Effector memory CD4-positive, alpha-beta T cell (primary cell): ENCODE data around the gene C16orf89.
A peak's percentile ranks its signal among the peaks of the same experiment; 100 is the strongest.
"Not testable (repeated sequence)": the region's sequence is repeated elsewhere in the genome, so short reads cannot be mapped to it uniquely, and the experiment has no call there.

Source experiments
- DNase-seq, 3 donors: peaks; one replicate each; pipeline ENCODE4 v3.0.0-alpha.2; 2020
- H3K27ac ChIP-seq: 2 replicates; pipeline ENCODE4 v1.7.0; 2013; ENCODE audit warnings: mild to moderate bottlenecking, low read length, moderate library complexity; ENCODE audit not compliant: insufficient read depth, poor library complexity, severe bottlenecking
- H3K27me3 ChIP-seq: replicated peaks from 2 replicates; pipeline ENCODE4 v1.7.0; 2013; ENCODE audit warnings: mild to moderate bottlenecking, low read length; ENCODE audit not compliant: insufficient read depth, control insufficient read depth, poor library complexity, severe bottlenecking
- H3K36me3 ChIP-seq: 2 replicates; pipeline ENCODE4 v1.7.0; 2013; ENCODE audit warnings: mild to moderate bottlenecking, low read length, moderate library complexity; ENCODE audit not compliant: control insufficient read depth, insufficient read depth
- H3K4me1 ChIP-seq: 2 replicates; pipeline ENCODE4 v1.7.0; 2013; ENCODE audit warnings: low read length, mild to moderate bottlenecking; ENCODE audit not compliant: control insufficient read depth, insufficient read depth, poor library complexity, severe bottlenecking
- H3K4me3 ChIP-seq: 2 replicates; pipeline ENCODE4 v1.7.0; 2013; ENCODE audit warnings: low read length, low read depth, mild to moderate bottlenecking; ENCODE audit not compliant: insufficient read depth, poor library complexity, severe bottlenecking
- H3K9me3 ChIP-seq: 2 replicates; pipeline ENCODE4 v1.7.0; 2013; ENCODE audit warnings: mild to moderate bottlenecking, low read length, moderate library complexity; ENCODE audit not compliant: control insufficient read depth
- total RNA-seq, 3 donors: gene quantifications; one replicate each; lab custom pipeline; 2026; lab: John Stamatoyannopoulos, UW

The C16orf89 gene, protein sequence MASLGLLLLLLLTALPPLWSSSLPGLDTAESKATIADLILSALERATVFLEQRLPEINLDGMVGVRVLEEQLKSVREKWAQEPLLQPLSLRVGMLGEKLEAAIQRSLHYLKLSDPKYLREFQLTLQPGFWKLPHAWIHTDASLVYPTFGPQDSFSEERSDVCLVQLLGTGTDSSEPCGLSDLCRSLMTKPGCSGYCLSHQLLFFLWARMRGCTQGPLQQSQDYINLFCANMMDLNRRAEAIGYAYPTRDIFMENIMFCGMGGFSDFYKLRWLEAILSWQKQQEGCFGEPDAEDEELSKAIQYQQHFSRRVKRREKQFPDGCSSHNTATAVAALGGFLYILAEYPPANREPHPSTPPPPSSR
- total RNA-seq, result 0 reads per million in 3 donors

DNA sequence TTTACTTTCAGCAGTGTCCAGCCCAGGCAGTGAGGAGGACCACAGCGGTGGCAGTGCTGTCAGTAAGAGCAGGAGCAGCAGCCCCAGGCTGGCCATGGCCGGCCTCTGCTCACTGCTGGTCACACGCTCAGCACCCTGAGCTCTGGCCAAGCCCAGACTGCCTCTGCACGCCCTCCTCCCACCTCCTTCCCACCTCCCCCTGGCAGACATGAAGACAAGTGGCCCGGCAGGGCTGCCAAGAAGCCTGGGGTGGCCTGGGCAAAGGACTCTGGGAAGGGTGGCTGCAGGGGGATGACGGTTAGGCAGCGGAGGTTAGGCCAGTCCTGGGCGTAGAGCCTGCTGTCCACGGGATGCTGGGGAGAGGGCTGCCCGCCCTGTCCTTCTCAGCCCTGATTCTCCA, at the start of gene C16orf89:
C16orf89 (minus strand) TSS at position 144 of the 400 bp plus-strand sequence; CDS start at position 96, 48 bp downstream.
- H3K27me3 ChIP-seq, result no peaks in the 10 kb centered on the region
- no peaks in the 10 kb centered on the region for H3K4me1 ChIP-seq
- H3K4me3 ChIP-seq, result no peak within 1 kb of the TSS
- H3K27ac ChIP-seq, result no peak within 1 kb of the TSS
- no peaks in the 10 kb centered on the region for H3K9me3 ChIP-seq
- no peaks in the 10 kb centered on the region for H3K36me3 ChIP-seq
- DNase-seq, result no peak

DNA sequence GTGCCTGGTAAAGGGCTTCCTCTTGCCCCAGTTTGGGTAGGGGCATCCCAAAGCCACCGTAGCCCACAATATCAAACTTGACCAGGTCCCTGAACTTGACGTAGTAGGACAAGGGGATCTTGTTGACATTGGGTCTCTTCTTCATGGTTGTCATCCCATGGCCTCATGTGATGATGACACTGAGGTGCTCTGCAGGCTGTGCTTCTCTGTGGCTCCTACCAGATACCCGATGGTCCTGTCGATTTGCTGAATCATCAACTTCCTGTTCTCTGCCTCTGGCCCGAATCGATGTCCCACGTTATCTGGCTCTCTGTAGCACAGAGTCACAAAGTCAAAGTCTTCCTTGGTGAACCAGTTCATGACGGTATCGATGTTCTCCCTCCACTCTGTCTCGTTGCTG, 45.2 kb upstream of the C16orf89 start:
- H3K36me3 ChIP-seq, H3K27ac ChIP-seq, H3K9me3 ChIP-seq, H3K4me1 ChIP-seq, DNase-seq, H3K4me3 ChIP-seq, H3K27me3 ChIP-seq: not testable (repeated sequence)

DNA sequence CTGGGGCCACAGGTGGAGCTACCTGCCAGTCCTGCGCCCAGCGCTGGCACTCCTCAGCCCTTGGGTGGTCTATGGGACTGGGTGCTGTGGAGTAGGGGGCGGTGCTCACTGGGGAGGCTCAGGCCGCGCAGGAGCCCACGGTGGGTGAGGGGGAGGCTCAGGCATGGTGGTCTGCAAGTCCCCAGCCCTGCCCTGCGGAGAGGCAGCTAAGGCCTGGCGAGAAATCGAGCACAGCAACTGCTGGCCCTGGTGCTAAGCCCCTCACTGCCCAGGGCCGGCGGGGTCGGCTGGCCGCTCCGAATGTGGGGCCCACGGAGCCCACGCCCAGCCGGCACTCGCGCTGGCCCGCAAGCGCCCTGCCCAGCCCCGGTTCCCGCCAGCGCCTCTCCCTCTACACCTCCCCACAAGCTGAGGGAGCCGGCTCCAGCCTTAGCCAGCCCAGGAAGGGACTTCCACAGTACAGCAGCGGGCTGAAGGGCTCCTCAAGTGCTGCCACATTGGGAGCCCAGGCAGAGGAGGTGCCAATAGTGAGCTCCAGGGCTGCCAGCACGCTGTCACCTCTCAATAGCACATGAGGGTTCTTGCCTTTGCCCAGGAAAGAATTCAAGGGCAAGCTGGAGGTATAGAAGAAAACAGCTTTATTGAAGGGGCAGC, 42.9 kb upstream of the C16orf89 start:
- no peak for DNase-seq
- H3K4me3 ChIP-seq, result no peak overlapping the region
- H3K27ac ChIP-seq, result no peak overlapping the region
- no peaks in the 10 kb centered on the region for H3K4me1 ChIP-seq
- no peaks in the 10 kb centered on the region for H3K27me3 ChIP-seq
- no peaks in the 10 kb centered on the region for H3K9me3 ChIP-seq
- H3K36me3 ChIP-seq, result no peaks in the 10 kb centered on the region

DNA sequence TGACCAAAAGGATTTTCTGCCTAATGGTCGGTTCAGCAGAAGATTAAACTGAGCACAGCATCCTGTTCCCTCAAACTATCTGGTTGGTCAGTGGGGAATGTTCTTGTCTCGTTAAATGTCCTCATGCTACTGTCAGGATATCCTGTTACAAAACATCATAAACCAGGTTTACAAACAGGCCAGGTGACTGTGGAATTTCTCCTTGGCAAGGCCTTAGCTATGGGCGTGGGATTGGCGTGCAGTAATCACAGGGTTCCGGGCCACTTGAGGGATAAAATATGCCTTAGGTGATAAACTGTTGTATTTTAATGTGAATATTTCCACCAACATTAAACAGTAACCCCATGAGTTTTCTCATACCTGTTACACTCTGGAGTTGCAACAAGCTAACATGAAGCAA, 39.3 kb upstream of the C16orf89 start:
- not testable (repeated sequence) for DNase-seq, H3K27ac ChIP-seq, H3K36me3 ChIP-seq, H3K27me3 ChIP-seq, H3K4me3 ChIP-seq, H3K9me3 ChIP-seq, H3K4me1 ChIP-seq

DNA sequence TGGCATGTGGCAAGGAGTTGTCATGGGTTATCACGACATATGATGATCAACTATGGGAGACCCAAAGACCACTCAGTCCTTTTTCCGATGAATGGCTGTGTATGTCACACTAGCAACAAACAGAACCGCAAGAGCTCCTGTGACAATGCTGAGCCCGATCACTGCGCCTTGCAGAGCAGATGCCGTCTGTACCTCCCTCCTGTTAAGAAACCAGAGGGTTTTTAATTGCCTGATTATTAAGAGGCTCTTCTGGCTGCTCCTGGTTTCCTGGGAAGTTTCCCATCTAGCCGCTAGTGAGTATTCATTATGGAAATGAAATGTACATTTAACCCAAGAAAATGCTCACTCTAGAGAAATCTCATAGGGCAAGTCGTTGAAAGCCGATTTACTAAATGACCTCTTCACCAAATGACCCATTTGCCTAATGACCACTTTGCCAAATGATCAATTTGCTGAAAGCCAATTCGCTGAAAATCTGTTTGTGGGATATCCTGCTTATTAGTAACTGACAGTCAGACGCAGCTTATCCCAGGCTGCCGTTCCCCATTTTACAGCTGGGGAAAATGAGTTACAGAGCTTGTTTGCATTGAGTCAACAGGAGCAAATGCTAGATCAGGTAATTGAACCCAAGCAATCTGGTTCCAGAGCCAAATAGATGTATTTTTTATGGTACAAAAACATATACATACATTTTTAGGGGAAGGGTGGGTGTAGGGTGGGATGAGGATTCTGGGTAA, 37.7 kb upstream of the C16orf89 start:
- not testable (repeated sequence) for H3K4me3 ChIP-seq, H3K4me1 ChIP-seq, H3K9me3 ChIP-seq, H3K27ac ChIP-seq, H3K27me3 ChIP-seq, DNase-seq, H3K36me3 ChIP-seq

DNA sequence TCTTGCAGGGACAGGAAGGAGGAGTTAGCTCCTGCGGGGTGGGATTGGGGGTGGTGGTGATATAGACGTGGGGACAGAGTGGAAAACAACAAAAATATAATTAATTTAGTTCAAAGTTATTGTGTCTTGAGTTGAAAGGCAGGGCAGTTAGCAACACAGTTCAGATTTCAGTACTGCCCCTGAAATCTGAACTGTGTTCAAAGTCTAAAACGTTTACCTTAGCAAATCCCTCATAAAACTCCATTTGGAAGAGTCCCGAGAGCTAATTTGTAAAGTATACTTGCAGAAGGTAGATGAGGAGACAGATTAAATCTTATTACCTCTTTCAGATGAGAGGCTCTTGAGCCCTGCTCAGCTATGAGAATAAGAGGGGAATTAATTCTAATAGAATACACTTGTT, 33.4 kb upstream of the C16orf89 start:
- H3K9me3 ChIP-seq, H3K4me1 ChIP-seq, H3K27me3 ChIP-seq, H3K36me3 ChIP-seq, H3K27ac ChIP-seq, DNase-seq, H3K4me3 ChIP-seq: not testable (repeated sequence)

DNA sequence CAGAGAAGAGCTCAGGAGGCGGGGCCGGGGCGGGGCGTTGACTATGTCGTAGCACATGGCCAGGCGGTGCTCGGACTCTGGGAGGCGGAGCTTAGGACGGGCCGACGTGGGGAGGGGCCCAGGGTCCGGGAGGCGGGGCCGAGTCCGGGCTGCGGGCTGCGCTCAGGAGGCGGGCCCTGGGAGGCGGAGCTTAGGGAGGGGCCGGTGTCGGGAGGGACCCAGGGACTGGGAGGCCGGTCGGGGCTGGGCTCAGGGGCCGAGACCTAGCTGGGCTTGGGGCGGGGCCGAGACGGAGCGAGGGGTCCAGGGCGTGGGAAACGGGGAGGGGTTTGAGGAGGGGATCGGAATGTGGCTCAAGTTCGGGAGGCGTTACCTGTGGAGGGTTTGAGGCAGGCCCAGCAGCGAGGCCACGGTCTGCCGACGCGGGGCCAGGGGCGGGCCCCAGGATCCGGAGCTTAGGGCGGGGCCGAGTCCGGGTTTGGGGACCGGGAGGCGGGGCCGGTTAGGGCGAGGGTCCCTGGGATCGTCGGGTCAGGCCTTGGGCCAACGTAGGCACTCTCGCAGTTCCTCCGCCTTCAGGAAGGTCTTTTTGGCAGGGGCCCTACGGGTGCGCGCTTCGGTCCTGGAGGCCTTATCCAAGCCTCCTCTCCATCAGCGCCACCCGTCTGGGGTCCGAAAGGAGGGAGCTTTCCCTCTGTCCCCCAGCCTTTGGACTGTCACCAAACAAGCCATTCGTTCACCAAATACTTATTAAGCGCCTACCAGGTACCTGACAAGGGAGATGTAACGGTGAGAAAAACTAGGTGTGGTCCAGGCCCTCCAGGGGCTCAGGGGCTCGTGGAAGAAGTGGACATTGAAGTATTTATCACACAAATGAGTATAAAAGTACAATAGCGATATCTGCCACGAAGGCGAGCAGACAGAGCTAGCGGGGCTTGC, 32.7 kb upstream of the C16orf89 start:
- H3K27me3 ChIP-seq, H3K9me3 ChIP-seq, H3K36me3 ChIP-seq, H3K4me1 ChIP-seq: not testable (repeated sequence)
- peak; percentile 58 to 96 (median 63) for DNase-seq
- Histone ChIP-seq H3K27ac (peak overlapping the region; percentile 74), H3K4me3 (peak overlapping the region; percentile 57)

DNA sequence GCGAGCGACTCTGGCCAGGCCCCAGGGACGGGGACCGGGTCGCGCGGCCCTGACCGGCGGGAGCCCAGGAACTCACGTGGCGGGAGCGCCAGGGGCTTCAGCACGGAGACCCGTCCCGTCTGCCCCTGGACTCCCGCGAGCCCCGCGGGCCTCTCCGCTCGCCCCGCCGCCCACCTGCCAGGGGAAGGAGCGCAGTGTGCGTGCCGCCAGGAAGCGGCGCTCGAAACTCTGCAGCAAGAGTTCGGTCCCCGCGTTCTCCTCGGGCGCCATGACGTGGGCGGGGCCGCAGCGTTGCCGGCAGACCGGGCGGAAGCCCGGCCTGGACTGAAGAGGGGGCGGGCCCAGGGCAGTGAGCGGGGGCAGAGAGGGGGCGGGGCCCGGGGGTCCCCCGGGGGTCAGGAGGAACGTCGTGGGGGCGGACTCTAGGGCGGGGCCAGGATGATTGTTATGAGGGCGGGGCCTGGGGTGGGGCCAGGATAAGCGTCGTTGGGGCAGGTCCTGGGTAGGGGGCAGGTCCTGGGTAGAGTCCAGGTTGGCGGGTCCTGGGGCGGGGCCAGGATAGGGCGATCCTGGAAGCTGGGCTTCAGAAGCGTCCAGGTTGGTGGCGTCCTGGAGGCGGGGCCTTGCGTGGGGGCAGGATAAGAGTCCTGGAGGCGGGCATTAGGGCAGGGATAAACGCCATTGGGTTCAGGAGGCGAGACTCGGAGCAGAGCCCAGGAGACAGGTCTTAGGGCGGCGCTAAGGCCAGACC, 31.9 kb upstream of the C16orf89 start, which contains the start of gene EEF2KMT:
EEF2KMT (minus strand) TSS at position 326 of the 751 bp plus-strand sequence; CDS start at position 270, 56 bp downstream.
- H3K27me3 ChIP-seq, result not testable (repeated sequence)
- peak within 1 kb of the TSS; percentile 57 for H3K4me3 ChIP-seq

DNA sequence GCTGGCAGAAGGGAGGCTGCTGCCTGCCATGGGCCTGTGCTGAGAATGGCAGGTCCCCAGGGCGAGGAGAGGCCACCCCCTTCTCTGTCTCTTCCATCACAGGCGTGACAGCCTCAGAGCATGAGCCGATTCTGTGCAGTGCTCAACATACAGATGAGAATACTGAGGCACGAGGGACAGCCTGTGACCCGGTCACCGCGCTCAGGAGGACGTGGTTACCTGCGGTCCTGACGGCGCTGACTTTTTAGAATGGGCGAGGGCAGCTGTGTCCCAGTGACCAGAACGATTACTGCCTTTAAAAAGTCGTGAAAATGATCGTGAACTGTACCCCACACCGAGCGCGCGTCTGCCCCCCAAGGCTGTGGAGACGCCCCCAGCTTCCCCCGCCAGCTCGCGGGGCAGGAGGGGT, 31.3 kb upstream of the C16orf89 start:
- peak; percentile 4 to 23 (median 13) for DNase-seq
- H3K36me3 ChIP-seq, H3K9me3 ChIP-seq, H3K4me1 ChIP-seq, H3K27me3 ChIP-seq: not testable (repeated sequence)
- H3K27ac ChIP-seq, result peak overlapping the region; percentile 74
- peak overlapping the region; percentile 51 for H3K4me3 ChIP-seq

More for the DNA sequence above, 31.9 kb upstream of the C16orf89 start, which contains the start of gene EEF2KMT:
- peak within 1 kb of the TSS; percentile 74 for H3K27ac ChIP-seq
- not testable (repeated sequence) for H3K9me3 ChIP-seq, H3K4me1 ChIP-seq, H3K36me3 ChIP-seq
- peak; percentile 90 to 95 (median 95) for DNase-seq
